ENCODE data around the gene NIBAN1. TPM values are rescaled to one million over a fixed set of nuclear protein-coding genes. Genes with fewer than 3 reads are reported as not detected.
A peak's percentile ranks its signal among the peaks of the same experiment; 100 is the strongest.

NIBAN1 gene
- total RNA-seq, 1 experiment from 2014 or later: 5.9 TPM

DNA sequence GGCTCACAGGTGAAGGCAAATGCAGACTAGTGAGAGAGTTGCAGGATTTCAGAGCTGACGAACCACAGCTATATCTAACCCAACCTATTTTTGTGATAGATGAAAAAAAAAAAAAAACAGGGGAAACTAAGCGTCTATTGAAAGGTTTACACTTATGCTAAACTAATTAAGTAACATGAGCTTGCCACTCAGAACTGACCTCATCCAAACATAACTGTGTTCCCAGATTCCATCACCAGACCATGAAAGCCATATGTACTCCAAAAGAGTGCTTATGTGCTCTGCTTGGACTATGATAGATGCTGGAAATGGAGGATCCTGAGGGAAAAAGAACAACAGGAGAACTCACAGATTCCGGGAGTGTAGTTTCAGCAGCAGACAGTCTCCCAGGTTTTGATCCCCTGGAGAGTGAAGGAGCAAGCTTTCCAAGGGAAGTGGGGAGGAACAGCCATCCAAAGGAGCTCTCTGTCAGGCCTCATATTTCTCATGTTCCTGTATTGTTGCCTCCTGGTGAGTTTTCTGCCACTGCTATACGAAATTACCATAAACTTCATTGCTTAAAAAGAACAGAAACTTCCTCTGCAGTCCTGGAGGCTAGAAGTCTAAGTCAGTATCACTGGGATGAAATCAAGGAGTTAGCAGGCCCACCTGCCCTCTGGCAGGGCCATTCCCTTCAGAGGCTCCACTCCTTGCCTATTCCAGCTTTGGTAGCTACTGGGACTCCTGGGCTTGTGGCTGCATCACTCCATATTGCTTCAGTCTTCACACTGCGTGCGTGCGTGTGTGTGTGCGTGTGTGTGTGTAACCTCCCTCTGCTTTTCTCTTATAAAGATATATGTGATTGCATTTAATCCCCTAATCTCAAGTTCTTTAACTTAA, 38.1 kb downstream of the NIBAN1 start:
- Mint-ChIP-seq H3K27me3 (ENCODE audit: low read depth) (no peaks in the 10 kb centered on the region; the same call in 1 of the 2 replicates), H3K4me1 (peaks cover 17 to 19% of the 10 kb centered on the region in 2 experiments), H3K4me3 (no peak overlapping the region), H3K27ac (peak overlapping the region in 2 of 3 experiments; percentile 13 to 76; a peak in 3 of 7 replicates), H3K36me3 (ENCODE audit: insufficient read depth in 1 of 3, low read depth in 3 of 3) (no peaks in the 10 kb centered on the region; a peak in 2 of 7 replicates), H3K9me3 (no peaks in the 10 kb centered on the region; a peak in 1 of 5 replicates)
- Histone ChIP-seq H3K27ac (ENCODE audit: insufficient read length, low read depth, low read length) (no peak overlapping the region), H2BK20ac (ENCODE audit: low read depth, low read length, poor library complexity, severe bottlenecking) (no peak overlapping the region), H3K23me2 (ENCODE audit: insufficient read length, low read depth, low read length, poor library complexity, severe bottlenecking) (no peaks in the 10 kb centered on the region), H2BK12ac (ENCODE audit: insufficient read length, low read depth, low read length) (no peak overlapping the region), H3K9ac (ENCODE audit: extremely low read depth, insufficient read length, low read length) (no peak overlapping the region), H3K18ac (ENCODE audit: insufficient read length, low read depth, low read length) (no peak overlapping the region), H3K56ac (ENCODE audit: insufficient read length, low read depth, low read length) (no peak overlapping the region), H4K20me1 (ENCODE audit: control insufficient read depth, insufficient read depth, insufficient read length) (no peaks in the 10 kb centered on the region), H3K9me3 (ENCODE audit: control insufficient read depth, low read depth, low read length) (no peaks in the 10 kb centered on the region), H4K8ac (replicated peaks; ENCODE audit: insufficient read length, low read depth, low read length) (no peak overlapping the region), H3K79me1 (ENCODE audit: insufficient read depth, low read depth, low read length, poor library complexity, severe bottlenecking) (no peaks in the 10 kb centered on the region), H2BK15ac (ENCODE audit: low read depth, low read length) (no peak overlapping the region), H2BK5ac (ENCODE audit: insufficient read length, low read length) (no peak overlapping the region), H2BK120ac (ENCODE audit: low read depth, low read length, poor library complexity, severe bottlenecking) (no peak overlapping the region), H3K27me3 (ENCODE audit: insufficient read depth, low read length) (no peaks in the 10 kb centered on the region), H3K4ac (ENCODE audit: low read depth, low read length) (no peak overlapping the region), H3K23ac (ENCODE audit: insufficient read length, low read depth, low read length) (no peak overlapping the region), H4K5ac (ENCODE audit: insufficient read length, low read depth, low read length) (no peak overlapping the region), H3K4me2 (ENCODE audit: insufficient read depth, insufficient read length, low read length) (no peak overlapping the region), H3K14ac (ENCODE audit: insufficient read depth, low read length) (no peak overlapping the region), H4K91ac (ENCODE audit: insufficient read length, low read depth, low read length) (no peak overlapping the region), H3K4me1 (ENCODE audit: insufficient read depth, low read length) (peaks cover 3% of the 10 kb centered on the region; the same call in 1 of the 2 replicates), H3T11ph (ENCODE audit: low read length) (no peak overlapping the region), H2AK5ac (ENCODE audit: insufficient read length, low read length) (no peak overlapping the region), H2AFZ (ENCODE audit: low read length) (no peak overlapping the region), H3K79me2 (ENCODE audit: insufficient read depth, low read length) (no peaks in the 10 kb centered on the region)
- no peak for DNase-seq
- no CpG with 5 or more reads among the region's 8 CpGs for WGBS (ENCODE audit: extremely low coverage, insufficient read length, low lambda C conversion rate)
- no peak for TF ChIP-seq CTCF (conservative IDR thresholded peaks at IDR 0.05)

All from H9 (cell line).